Natural killer cell (primary cell): ENCODE measurements around the gene ALDH1A2. TPM values are rescaled to one million over a fixed set of nuclear protein-coding genes. Genes with fewer than 3 reads are reported as not detected.

Experiments used
- ATAC-seq, 3 donors: fragments of 150-1000 bp in 2 of 3; fragments of 200-7000 bp in 1 of 3; cut with Tn5 transposase; 1 replicate in 1 of 3; 2 replicates in 2 of 3; pipeline ENCODE4 v1.10.0; 2021; ENCODE audit warnings: mild to moderate bottlenecking in 2 of 3, moderate library complexity in 2 of 3
- DNase-seq, 2 donors: peaks; one replicate each; pipeline versions ENCODE4 v3.0.0 to v3.0.0-alpha.2; 2013 to 2021; ENCODE audit warnings: mixed read lengths in 1 of 2
- H3K27ac ChIP-seq: one replicate; pipeline ENCODE4 v1.5.1; 2013; ENCODE audit warnings: mild to moderate bottlenecking, low read length
- H3K27me3 ChIP-seq: one replicate; pipeline ENCODE4 v1.6.1; 2013; ENCODE audit warnings: low read length; ENCODE audit not compliant: control insufficient read depth, insufficient read depth
- H3K36me3 ChIP-seq: one replicate; pipeline ENCODE4 v1.6.1; 2013; ENCODE audit warnings: low read length; ENCODE audit not compliant: control insufficient read depth, insufficient read depth
- H3K4me1 ChIP-seq: one replicate; pipeline ENCODE4 v1.6.1; 2013; ENCODE audit warnings: low read length; ENCODE audit not compliant: control insufficient read depth, insufficient read depth
- H3K4me3 ChIP-seq: one replicate; pipeline ENCODE4 v1.5.1; 2013; ENCODE audit warnings: low read length
- H3K9me3 ChIP-seq: one replicate; pipeline ENCODE4 v1.6.1; 2013; ENCODE audit warnings: low read length; ENCODE audit not compliant: control insufficient read depth, insufficient read depth
- H3K27ac Mint-ChIP-seq, 2 donors: one replicate each; pipeline ENCODE4 v1.8.0; 2022; ENCODE audit warnings: mild to moderate bottlenecking in 2 of 2, mixed read lengths in 2 of 2, moderate library complexity in 1 of 2
- H3K27me3 Mint-ChIP-seq, 2 donors: one replicate each; pipeline ENCODE4 v1.8.0; 2022; ENCODE audit warnings: low read depth in 2 of 2, mixed read lengths in 2 of 2
- H3K36me3 Mint-ChIP-seq: one replicate; pipeline ENCODE4 v1.8.0; 2022; ENCODE audit warnings: mixed read lengths
- H3K4me1 Mint-ChIP-seq, 2 donors: one replicate each; pipeline ENCODE4 v1.8.0; 2022; ENCODE audit warnings: mixed read lengths in 2 of 2
- H3K4me3 Mint-ChIP-seq: one replicate; pipeline ENCODE4 v1.8.0; 2022; ENCODE audit warnings: mild to moderate bottlenecking, moderate library complexity, mixed read lengths
- H3K9me3 Mint-ChIP-seq, 2 donors: one replicate each; pipeline ENCODE4 v1.8.0; 2022; ENCODE audit warnings: mixed read lengths in 2 of 2
- WGBS: methylation state at CpG from one replicate; pipeline ENCODE4 v1.1.7; 2013; ENCODE audit warnings: missing lambda C conversion rate; ENCODE audit not compliant: insufficient coverage; 5-methylcytosine and 5-hydroxymethylcytosine counted together
- intact Hi-C: fragments of 100-400 bp; cut with micrococcal nuclease; formaldehyde crosslinking; loops from one replicate; pipeline ENCODE4 v1.14.2; 2022
- total RNA-seq, 4 donors: library from RNA; stranded (reverse); fragments of 120-200 nt in 1 of 4; gene quantifications; one replicate each; pipeline versions ENCODE4 v1.2.3 to v1.2.4, GENCODE V29; 2013 to 2022
- TF ChIP-seq, protein P1 (sequence below): fragments of 200-600 bp; IDR thresholded peaks from one replicate; pipeline ENCODE4 v1.8.0; 2022; ENCODE audit warnings: antibody characterized with exemption

ALDH1A2 gene
- total RNA-seq, 3 donors from 2014 or later (not counting 1 experiment from before 2014, with no cell fraction given) = 0.73 to 3.6 (median 2.8) TPM

DNA sequence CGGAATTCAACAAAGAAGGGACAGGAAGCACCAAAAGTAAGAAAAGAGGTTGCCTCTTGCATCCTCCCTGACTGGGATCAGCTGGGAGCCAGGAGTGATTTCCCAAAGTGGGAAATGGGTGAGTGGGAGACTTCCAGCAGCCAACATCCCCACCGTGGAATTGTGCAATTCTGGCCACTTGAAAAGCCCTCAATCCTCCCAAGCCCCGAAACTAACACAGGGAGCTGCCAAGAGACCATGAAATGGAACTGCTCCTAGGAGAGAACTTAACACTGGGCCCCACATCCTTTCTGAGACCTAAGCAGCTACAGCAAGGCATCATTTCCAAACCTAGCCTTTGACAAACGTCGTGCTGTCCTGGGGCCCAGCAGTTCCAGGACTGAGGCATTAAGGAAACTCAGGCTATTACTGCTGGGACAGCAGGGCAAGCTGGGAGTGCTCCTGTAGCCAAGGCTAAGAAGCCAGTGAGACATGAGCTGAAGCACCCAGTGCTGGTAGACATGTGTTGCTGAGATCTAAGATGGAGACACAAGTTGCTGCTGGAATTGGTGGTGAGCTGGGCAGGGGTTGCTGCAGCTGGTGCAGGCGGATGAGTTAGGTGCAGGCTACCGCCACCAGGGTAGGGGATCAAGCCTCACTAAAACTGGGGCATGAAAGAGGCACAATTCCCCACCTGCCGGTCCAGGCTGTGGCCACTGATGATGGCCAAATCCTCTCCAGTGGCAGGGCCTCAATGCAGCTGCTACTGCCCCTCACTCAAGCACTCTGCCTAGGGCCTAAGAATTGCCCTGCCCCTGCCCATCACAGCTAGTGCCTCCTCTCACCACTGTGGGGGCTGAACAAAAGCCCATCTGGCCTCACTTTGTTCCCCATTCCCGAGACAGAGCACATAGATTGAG is 43.9 kb downstream of the ALDH1A2 start:
- intact Hi-C loops = no loop called here

DNA sequence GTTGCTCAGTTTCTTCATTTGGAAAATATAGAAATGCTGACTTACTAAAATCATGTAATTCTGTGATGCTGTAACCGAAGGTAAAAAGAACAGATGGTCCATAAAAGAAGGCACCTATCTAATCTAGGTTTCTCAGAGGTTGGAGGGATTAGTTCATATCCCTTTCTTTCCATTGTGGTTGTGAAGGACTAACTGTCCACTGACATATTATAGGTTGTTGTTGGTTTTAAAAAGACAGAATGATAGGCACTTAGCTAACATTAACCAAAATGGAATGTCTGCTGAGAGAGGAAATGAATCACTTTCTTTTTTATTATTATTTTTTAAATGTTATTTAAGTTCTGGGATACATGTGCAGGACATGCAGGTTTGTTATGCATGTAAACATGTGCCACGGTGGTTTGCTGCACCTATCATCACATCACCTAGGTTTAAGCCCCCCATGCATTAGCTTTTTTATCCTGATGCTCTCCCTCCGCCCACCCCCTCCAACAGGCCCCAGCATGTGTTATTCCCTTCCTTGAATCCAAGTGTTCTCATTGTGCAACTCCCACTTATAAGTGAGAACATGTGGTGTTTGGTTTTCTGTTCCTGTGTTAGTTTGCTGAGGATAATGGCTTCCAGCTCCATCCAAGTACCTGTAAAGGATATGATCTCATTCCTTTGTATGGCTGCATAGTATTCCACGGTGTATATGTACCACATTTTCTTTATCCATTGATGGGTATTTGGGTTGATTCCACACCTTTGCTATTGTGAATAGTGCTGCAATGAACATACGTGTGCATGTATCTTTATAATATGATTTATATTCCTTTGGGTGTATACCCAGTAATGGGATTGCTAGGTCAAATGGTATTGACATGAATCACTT is 45.8 kb downstream of the ALDH1A2 start:
- no peak overlapping the region for H3K27ac Mint-ChIP-seq
- DNase-seq = no peak
- H3K9me3 Mint-ChIP-seq = peaks cover 0 to 3% of the 10 kb centered on the region in 2 donors
- H3K4me1 Mint-ChIP-seq = no peaks in the 10 kb centered on the region
- TF ChIP-seq, protein P1, sequence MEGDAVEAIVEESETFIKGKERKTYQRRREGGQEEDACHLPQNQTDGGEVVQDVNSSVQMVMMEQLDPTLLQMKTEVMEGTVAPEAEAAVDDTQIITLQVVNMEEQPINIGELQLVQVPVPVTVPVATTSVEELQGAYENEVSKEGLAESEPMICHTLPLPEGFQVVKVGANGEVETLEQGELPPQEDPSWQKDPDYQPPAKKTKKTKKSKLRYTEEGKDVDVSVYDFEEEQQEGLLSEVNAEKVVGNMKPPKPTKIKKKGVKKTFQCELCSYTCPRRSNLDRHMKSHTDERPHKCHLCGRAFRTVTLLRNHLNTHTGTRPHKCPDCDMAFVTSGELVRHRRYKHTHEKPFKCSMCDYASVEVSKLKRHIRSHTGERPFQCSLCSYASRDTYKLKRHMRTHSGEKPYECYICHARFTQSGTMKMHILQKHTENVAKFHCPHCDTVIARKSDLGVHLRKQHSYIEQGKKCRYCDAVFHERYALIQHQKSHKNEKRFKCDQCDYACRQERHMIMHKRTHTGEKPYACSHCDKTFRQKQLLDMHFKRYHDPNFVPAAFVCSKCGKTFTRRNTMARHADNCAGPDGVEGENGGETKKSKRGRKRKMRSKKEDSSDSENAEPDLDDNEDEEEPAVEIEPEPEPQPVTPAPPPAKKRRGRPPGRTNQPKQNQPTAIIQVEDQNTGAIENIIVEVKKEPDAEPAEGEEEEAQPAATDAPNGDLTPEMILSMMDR = no peak
- Histone ChIP-seq H3K36me3 (no peaks in the 10 kb centered on the region), H3K4me3 (no peak overlapping the region), H3K4me1 (no peaks in the 10 kb centered on the region), H3K9me3 (no peaks in the 10 kb centered on the region), H3K27ac (no peak overlapping the region), H3K27me3 (peaks cover 4% of the 10 kb centered on the region)
- WGBS = 77% methylated on average over 4 of the region's 5 CpGs
- H3K36me3 Mint-ChIP-seq = peaks cover 11% of the 10 kb centered on the region
- no peak for ATAC-seq
- intact Hi-C loops = no loop called here
- peaks cover 9 to 28% of the 10 kb centered on the region in 2 donors for H3K27me3 Mint-ChIP-seq
- no peak overlapping the region for H3K4me3 Mint-ChIP-seq

More for the DNA sequence above, 43.9 kb downstream of the ALDH1A2 start:
- no peaks in the 10 kb centered on the region for H3K4me1 ChIP-seq
- DNase-seq = no peak
- H3K27ac ChIP-seq = no peak overlapping the region
- no peak overlapping the region for H3K4me3 ChIP-seq
- Mint-ChIP-seq H3K27ac (no peak overlapping the region), H3K4me3 (no peak overlapping the region), H3K36me3 (peaks cover 27% of the 10 kb centered on the region), H3K4me1 (no peaks in the 10 kb centered on the region), H3K27me3 (peaks cover 8 to 24% of the 10 kb centered on the region in 2 donors), H3K9me3 (peaks cover 8 to 13% of the 10 kb centered on the region in 2 donors)
- peaks cover 2% of the 10 kb centered on the region for H3K27me3 ChIP-seq
- peaks cover 10% of the 10 kb centered on the region for H3K9me3 ChIP-seq
- TF ChIP-seq, protein P1 = no peak
- H3K36me3 ChIP-seq = no peaks in the 10 kb centered on the region
- no peak for ATAC-seq
- WGBS = 84% methylated on average over 9 of the region's 9 CpGs

- no peaks in the 10 kb centered on the region for H3K4me1 Mint-ChIP-seq
- DNase-seq (no peak), ATAC-seq (no peak)
- H3K4me3 Mint-ChIP-seq = no peak overlapping the region
- no peaks in the 10 kb centered on the region for H3K9me3 Mint-ChIP-seq
- intact Hi-C loops = no loop called here
- TF ChIP-seq, protein P1 = no peak
- Histone ChIP-seq H3K4me3 (no peak overlapping the region), H3K36me3 (no peaks in the 10 kb centered on the region), H3K27ac (no peak overlapping the region), H3K9me3 (no peaks in the 10 kb centered on the region), H3K4me1 (no peaks in the 10 kb centered on the region), H3K27me3 (peaks cover 4% of the 10 kb centered on the region)
- no peaks in the 10 kb centered on the region for H3K36me3 Mint-ChIP-seq
- peaks cover 11 to 39% of the 10 kb centered on the region in 2 donors for H3K27me3 Mint-ChIP-seq
- no peak overlapping the region for H3K27ac Mint-ChIP-seq
- 100% methylated on average over 1 of the region's 1 CpG for WGBS
These were observed 47.6 kb downstream of the ALDH1A2 start for GRCh38 chr15:58017869-58018268.
